GM12878 (cell line): Measurements from ENCODE around the gene ZNF407. TPM values are rescaled to one million over a fixed set of nuclear protein-coding genes. Genes with fewer than 3 reads are reported as not detected.

ENCODE experiments used
- ATAC-seq: fragments of 200-7000 bp; cut with Tn5 transposase; 3 replicates; pipeline ENCODE4 v1.9.1; 2020; ENCODE audit warnings: mild to moderate bottlenecking, moderate library complexity
- BruUV-seq: library from RNA; stranded (reverse); fragments of 400-500 nt; replicated peaks from 2 replicates; lab custom pipeline; 2021; lab: Mats Ljungman, UMichigan
- CTCF ChIA-PET: fragments of 300-600 bp; sonication (Branson Sonifier 250); formaldehyde crosslinking; extraction: SDS; loops from one replicate; lab custom pipeline; 2021; ENCODE audit warnings: inconsistent platforms; lab: Yijun Ruan, JAX
- POLR2A ChIA-PET: fragments of 350-600 bp; formaldehyde crosslinking; extraction: SDS; loops from one replicate; lab custom pipeline; 2021; ENCODE audit warnings: inconsistent platforms; lab: Charles Lee
- RAD21 ChIA-PET: fragments of 300-600 bp; sonication (Branson Sonifier 250); formaldehyde crosslinking; loops from one replicate; lab custom pipeline; 2023; ENCODE audit warnings: antibody characterized with exemption; ENCODE audit not compliant: unreplicated experiment; lab: Charles Lee
- SMC1A ChIA-PET: fragments of 300-600 bp; sonication (Branson Sonifier 250); formaldehyde crosslinking; loops from one replicate; lab custom pipeline; 2023; ENCODE audit not compliant: unreplicated experiment, uncharacterized antibody; lab: Charles Lee
- DNase-seq: peaks from one replicate; pipeline ENCODE4 v3.0.0-alpha.2; 2011; ENCODE audit warnings: low read depth, low spot score
- FAIRE-seq: peaks from 3 replicates; lab custom pipeline; 2011; peaks lifted over from hg19 to GRCh38; lab: Jason Lieb, UNC
- H2AFZ ChIP-seq: 2 replicates; pipeline ENCODE4 v1.6.0; 2011; ENCODE audit warnings: low read depth, low read length, control low read depth; ENCODE audit not compliant: control insufficient read depth
- H3K27ac ChIP-seq: 2 replicates; pipeline ENCODE4 v1.5.1; 2011; ENCODE audit warnings: control low read depth; ENCODE audit not compliant: control insufficient read depth, insufficient read depth
- H3K27me3 ChIP-seq, 2 experiments: replicated peaks in 1 of 2; 2 replicates each; pipeline versions ENCODE4 v1.6.0 to v1.6.1; 2011; ENCODE audit warnings: low read length in 1 of 2; ENCODE audit not compliant: control insufficient read depth in 2 of 2, insufficient read depth in 2 of 2
- H3K36me3 ChIP-seq, 2 experiments: 2 replicates each; pipeline ENCODE4 v1.5.1; 2011; ENCODE audit warnings: low read length in 1 of 2; ENCODE audit not compliant: control insufficient read depth in 2 of 2, insufficient read depth in 2 of 2
- H3K4me1 ChIP-seq: 2 replicates; pipeline ENCODE4 v1.6.1; 2011; ENCODE audit warnings: mild to moderate bottlenecking, low read length, moderate library complexity, mixed read lengths; ENCODE audit not compliant: control insufficient read depth, insufficient read depth
- H3K4me2 ChIP-seq: 2 replicates; pipeline ENCODE4 v1.6.0; 2011; ENCODE audit warnings: control low read depth; ENCODE audit not compliant: control insufficient read depth, insufficient read depth
- H3K4me3 ChIP-seq: fragments of 200-600 bp; sonication (generic); 2 replicates; pipeline ENCODE4 v1.5.1; 2016
- H3K79me2 ChIP-seq: 2 replicates; pipeline ENCODE4 v1.6.0; 2011; ENCODE audit warnings: low read length; ENCODE audit not compliant: control insufficient read depth, insufficient read depth
- H3K9ac ChIP-seq: 2 replicates; pipeline ENCODE4 v1.8.0; 2011; ENCODE audit warnings: low read length, control low read depth, mixed read lengths; ENCODE audit not compliant: control insufficient read depth, insufficient read depth
- H3K9me3 ChIP-seq: replicated peaks from 3 replicates; pipeline ENCODE4 v1.5.1; 2011; ENCODE audit warnings: mild to moderate bottlenecking, low read length; ENCODE audit not compliant: control insufficient read depth, insufficient read depth
- H4K20me1 ChIP-seq: 2 replicates; pipeline ENCODE4 v1.6.0; 2011; ENCODE audit not compliant: control insufficient read depth, insufficient read depth
- CUX1 ChIP-seq: IDR thresholded peaks from 2 replicates; pipeline ENCODE4 v1.6.1; 2012; ENCODE audit warnings: improper control_type of control experiment, low read depth, low read length; ENCODE audit not compliant: insufficient replicate concordance
- ETV6 ChIP-seq, 2 experiments: fragments of 450-650 bp in 1 of 2; IDR thresholded peaks in 1 of 2; conservative IDR thresholded peaks in 1 of 2; 2 replicates each; pipeline ENCODE4 v1.6.1; 2014; ENCODE audit warnings: antibody characterized with exemption in 1 of 2, borderline replicate concordance in 1 of 2, low read depth in 1 of 2, mild to moderate bottlenecking in 1 of 2, moderate library complexity in 1 of 2
- EZH2 ChIP-seq: IDR thresholded peaks from 2 replicates; pipeline ENCODE4 v1.6.1; 2012; ENCODE audit warnings: low read depth, mild to moderate bottlenecking, control low read depth, inconsistent platforms, low read length, borderline replicate concordance; ENCODE audit not compliant: control insufficient read depth
- HDGF ChIP-seq: fragments of 450-650 bp; IDR thresholded peaks from 2 replicates; pipeline ENCODE4 v1.6.1; 2016; ENCODE audit warnings: antibody characterized with exemption
- IKZF1 ChIP-seq: fragments of 450-650 bp; conservative IDR thresholded peaks from 2 replicates; pipeline ENCODE4 v1.6.1; 2017; ENCODE audit warnings: antibody characterized with exemption, mild to moderate bottlenecking
- NFYA ChIP-seq: IDR thresholded peaks from 2 replicates; pipeline ENCODE4 v1.6.1; 2011; ENCODE audit warnings: low read depth, mild to moderate bottlenecking, low read length, improper control_type of control experiment, borderline replicate concordance
- SRF ChIP-seq, 2 experiments: IDR thresholded peaks; 2 replicates each; pipeline ENCODE4 v1.6.1; 2011; ENCODE audit warnings: low read depth in 2 of 2, low read length in 2 of 2, mild to moderate bottlenecking in 1 of 2, moderate library complexity in 1 of 2
- WRNIP1 ChIP-seq: IDR thresholded peaks from 2 replicates; pipeline ENCODE4 v1.6.1; 2011; ENCODE audit warnings: low read depth, low read length, improper control_type of control experiment, borderline replicate concordance
- ZNF622 ChIP-seq: fragments of 450-650 bp; IDR thresholded peaks from 2 replicates; pipeline ENCODE4 v1.6.1; 2017; ENCODE audit warnings: mild to moderate bottlenecking, inconsistent platforms
- ZZZ3 ChIP-seq: IDR thresholded peaks from 2 replicates; pipeline ENCODE4 v1.6.1; 2011; ENCODE audit warnings: low read depth; ENCODE audit not compliant: control insufficient read depth, insufficient read length
- WGBS: methylation state at CpG from one replicate; pipeline ENCODE4 v1.1.6; 2016; ENCODE audit warnings: low lambda C conversion rate; ENCODE audit not compliant: insufficient replicate concordance, insufficient coverage; ENCODE audit errors: missing lambda C conversion rate; 5-methylcytosine and 5-hydroxymethylcytosine counted together
- in situ Hi-C: fragments of 300-500 bp; cut with MboI; formaldehyde crosslinking; loops from 9 replicates; pipeline ENCODE4 v1.14.3; 2018; ENCODE audit warnings: mixed read lengths
- intact Hi-C: fragments of 100-400 bp; cut with micrococcal nuclease; formaldehyde crosslinking; loops from one replicate; pipeline ENCODE4 v1.14.2; 2022; ENCODE audit not compliant: unreplicated experiment
- polyA plus RNA-seq, 11 experiments: library from polyadenylated mRNA; depleted of rRNA in 4 of 11; unstranded in 6 of 11; stranded (reverse) in 5 of 11; fragments of >200 nt; fragmentation: Nextera tagmentation in 4 of 11; fragmentation: Illumina TruSeq in 1 of 11; extraction: Ambion mirVana in 4 of 11; extraction: Trizol in 1 of 11; gene quantifications; 1 replicate in 1 of 11; 2 replicates in 10 of 11; pipeline versions ENCODE4 v1.2.1 to v1.2.3, GENCODE V29; 2011 to 2016; ENCODE audit warnings: inconsistent platforms in 2 of 11, missing spikeins in 2 of 11, low read depth in 1 of 11
- total RNA-seq, 4 experiments: library from RNA; depleted of rRNA in 3 of 4; stranded (reverse); fragments of >200 nt in 3 of 4; fragmentation: Illumina TruSeq in 1 of 4; extraction: Trizol in 1 of 4; gene quantifications; 2 replicates each; pipeline versions ENCODE4 v1.2.1 to v1.2.3, GENCODE V29; 2013 to 2021

The ZNF407 gene
- total and polyA plus RNA-seq, 10 of the 15 experiments (the other 5 are each of a cell fraction or from before 2014, with no cell fraction given) = 0.69 to 11.6 (median 5.3) TPM

GRCh38 chr18:74995419-74995736, 397.7 kb downstream of the ZNF407 start:
- 54% methylated on average over 2 of the region's 2 CpGs for WGBS
- no peaks in the 10 kb centered on the region; a peak in 2 of 4 replicates for H3K36me3 ChIP-seq
- intact Hi-C loops = loop anchor here (10.0 kb wide), 1 partner anchor 209 kb away; the partner anchor contains the start of gene PTGR3
- in situ Hi-C loops = no loop called here
- ChIA-PET RAD21 (interaction anchor here (0.6 to 2.6 kb wide), 11 partner anchors 8 to 215 kb away, joined by 3 to 8 read pairs (median 4); partner anchors contain the start of gene TSHZ1), CTCF (interaction anchor here (0.8 to 2.4 kb wide), 7 partner anchors 9 to 215 kb away, joined by 3 to 8 read pairs (median 4); partner anchors contain the start of gene TSHZ1), POLR2A (interaction anchor here (0.9 to 1.6 kb wide), 5 partner anchors 13 to 398 kb away, joined by 3 to 8 read pairs (median 4); partner anchors contain the start of genes TSHZ1 and ZNF407), SMC1A (interaction anchor here (0.7 to 5.9 kb wide), 20 partner anchors 9 to 343 kb away, joined by 3 to 54 read pairs (median 4); no protein-coding TSS in a partner anchor)
- no peaks in the 10 kb centered on the region for H4K20me1 ChIP-seq
- FAIRE-seq = no peak
- no peak for TF ChIP-seq NFYA
- TF ChIP-seq HDGF = 0 out of 2 replicates have a peak, but pooled peaks have one; percentile 12
- H3K27ac ChIP-seq = peak overlapping the region; percentile 88
- peak overlapping the region; percentile 76 for H3K4me2 ChIP-seq
- H3K79me2 ChIP-seq = no peaks in the 10 kb centered on the region
- no peaks in the 10 kb centered on the region for H3K27me3 ChIP-seq
- no TSS peak for BruUV-seq
- H3K9me3 ChIP-seq = no peaks in the 10 kb centered on the region
- H3K4me1 ChIP-seq = peaks cover 20% of the 10 kb centered on the region
- H2AFZ ChIP-seq = no peak overlapping the region
- no peak overlapping the region for H3K4me3 ChIP-seq
- DNase-seq = no peak
- H3K9ac ChIP-seq = peak overlapping the region; percentile 67
- no peak for ATAC-seq

- Histone ChIP-seq H3K4me2 (no peak overlapping the region), H2AFZ (no peak overlapping the region), H3K36me3 (no peaks in the 10 kb centered on the region; a peak in 2 of 4 replicates), H4K20me1 (no peaks in the 10 kb centered on the region), H3K79me2 (no peaks in the 10 kb centered on the region), H3K9ac (no peak overlapping the region), H3K4me3 (no peak overlapping the region), H3K27me3 (no peaks in the 10 kb centered on the region), H3K9me3 (no peaks in the 10 kb centered on the region), H3K4me1 (peaks cover 15% of the 10 kb centered on the region), H3K27ac (no peak overlapping the region)
- intact Hi-C loops (loop anchor here (10.0 kb wide), 1 partner anchor 209 kb away; the partner anchor contains the start of gene PTGR3), in situ Hi-C loops (no loop called here)
- ChIA-PET CTCF (interaction anchor here (0.6 to 2.4 kb wide), 7 partner anchors 9 to 214 kb away, joined by 3 to 8 read pairs (median 5); partner anchors contain the start of gene TSHZ1), POLR2A (interaction anchor here (1.6 kb wide), 1 partner anchor 12 kb away, joined by 4 read pairs; no protein-coding TSS in a partner anchor), SMC1A (interaction anchor here (0.9 to 5.9 kb wide), 14 partner anchors 10 to 346 kb away, joined by 3 to 54 read pairs (median 6); no protein-coding TSS in a partner anchor), RAD21 (interaction anchor here (1.0 to 2.6 kb wide), 7 partner anchors 20 to 214 kb away, joined by 3 to 8 read pairs (median 4); partner anchors contain the start of gene TSHZ1)
- 98% methylated on average over 6 of the region's 6 CpGs for WGBS
- DNase-seq = no peak
- no peak for ATAC-seq
- FAIRE-seq = no peak
- BruUV-seq = no TSS peak
- no peak for TF ChIP-seq EZH2
- no peak for TF ChIP-seq ETV6 (conservative IDR thresholded peaks at IDR 0.05 in 1 of 2, IDR thresholded peaks at IDR 0.05 in 1 of 2; ENCODE audit: borderline replicate concordance in 1 of 2, low read depth in 1 of 2)
- TF ChIP-seq IKZF1 = no peak
- no peak for TF ChIP-seq WRNIP1
- TF ChIP-seq SRF (IDR thresholded peaks at IDR 0.05; ENCODE audit: low read depth in 2 of 2, low read length in 2 of 2) = no peak
- TF ChIP-seq CUX1 = no peak
- no peak for TF ChIP-seq ZZZ3
- no peak for TF ChIP-seq ZNF622
Measured at GRCh38 chr18:74996055-74996454, 398.4 kb downstream of the ZNF407 start.
